Stimulated activated CD8-positive, alpha-beta memory T cell treated with anti-CD3 and anti-CD28 coated beads, Interleukin-15, amount 100 ng/mL, for 48 hours (primary cell): Measurements from ENCODE around the gene TMEM51.

Source experiments
- DNase-seq, 2 donors: peaks; one replicate each; pipeline ENCODE4 v3.0.0-alpha.2; 2020; ENCODE audit warnings: low read depth in 2 of 2

TMEM51 gene

DNA sequence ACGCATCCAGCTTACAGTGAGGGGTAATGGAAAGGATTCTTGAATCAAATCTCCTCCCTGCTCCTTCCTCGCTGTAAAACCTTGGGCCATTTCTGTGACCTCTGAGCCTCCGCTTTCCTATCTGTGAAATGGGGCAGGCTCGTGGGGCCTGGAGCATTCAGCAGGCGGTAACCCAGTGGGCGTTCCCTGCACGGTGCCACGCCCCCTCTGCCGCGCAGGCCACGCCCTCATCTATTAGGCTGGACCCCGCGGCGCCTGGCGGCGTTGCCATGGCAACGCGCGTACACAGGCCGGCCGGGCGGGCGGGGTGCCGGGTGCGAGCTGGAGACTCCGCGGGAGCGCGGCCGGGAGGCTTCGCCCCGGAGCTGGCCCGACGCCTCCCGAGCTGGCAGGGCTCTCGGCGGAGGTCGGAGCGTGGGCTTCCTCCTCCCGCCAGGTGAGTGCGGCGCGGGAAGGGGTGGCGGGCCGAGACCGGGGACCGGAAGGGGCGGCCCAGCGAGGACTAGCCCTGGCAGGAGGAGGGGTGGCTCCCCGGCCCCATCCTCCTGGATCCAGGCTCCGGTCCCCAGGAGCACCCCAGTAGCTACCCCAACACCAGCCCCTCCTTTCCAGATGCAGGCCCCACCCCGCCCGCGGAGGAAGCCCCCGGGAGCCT, 93.5 kb downstream of the TMEM51 start, which contains the start of gene FHAD1:
TSS of gene FHAD1 (plus strand) at position 264 of the 655 bp plus-strand sequence. CDS start 4,562 bp downstream, outside the sequence.
- peak; percentile 29 to 41 for DNase-seq

DNA sequence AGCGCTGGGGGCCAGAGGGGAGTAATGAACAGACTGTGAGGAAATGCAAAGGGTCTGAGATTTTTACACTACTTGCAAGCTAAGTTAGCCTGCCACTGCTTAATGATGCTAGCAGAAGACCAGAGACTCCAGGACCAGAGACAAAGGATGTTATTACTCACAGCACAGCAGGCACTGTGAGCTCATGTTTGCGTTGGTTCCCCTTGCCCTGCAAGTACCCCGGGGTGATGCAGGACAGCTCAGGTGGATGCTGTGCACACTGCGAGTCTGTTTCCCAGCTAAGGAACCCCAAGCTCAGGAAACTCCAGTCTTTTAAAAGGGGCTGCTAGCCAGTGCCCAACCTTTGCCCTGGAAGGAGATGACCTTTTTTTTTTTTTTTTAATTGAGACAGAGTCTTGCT, 94.7 kb downstream of the TMEM51 start:
- no peak for DNase-seq

DNA sequence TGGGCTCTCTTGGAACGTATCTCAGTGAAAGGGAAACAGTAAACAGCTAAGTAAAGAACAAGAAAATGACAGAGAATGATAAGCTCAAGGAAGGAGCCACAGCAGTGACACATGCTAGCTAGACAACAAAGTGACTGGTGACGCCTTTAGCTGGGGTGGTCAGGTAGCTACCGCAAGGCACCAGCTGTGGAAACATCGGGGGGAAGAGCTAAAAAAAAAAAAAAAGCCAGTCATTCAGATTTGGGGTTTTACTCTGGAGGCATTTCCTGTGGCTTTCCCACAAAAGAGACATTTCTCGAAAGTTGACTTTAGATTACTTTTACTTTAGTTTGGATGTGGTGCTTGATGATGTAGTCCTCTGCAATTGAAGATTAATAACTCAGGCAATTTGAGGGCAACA, 95.5 kb downstream of the TMEM51 start:
- peak; percentile 57 to 66 for DNase-seq

- no peak for DNase-seq
Observed at GRCh38 chr1:15251857-15252835, 98.6 kb downstream of the TMEM51 start.

GRCh38 chr1:15254559-15254958, 101.0 kb downstream of the TMEM51 start:
- no peak for DNase-seq

- no peak for DNase-seq
Observed at GRCh38 chr1:15255582-15256149, 102.1 kb downstream of the TMEM51 start.

DNA sequence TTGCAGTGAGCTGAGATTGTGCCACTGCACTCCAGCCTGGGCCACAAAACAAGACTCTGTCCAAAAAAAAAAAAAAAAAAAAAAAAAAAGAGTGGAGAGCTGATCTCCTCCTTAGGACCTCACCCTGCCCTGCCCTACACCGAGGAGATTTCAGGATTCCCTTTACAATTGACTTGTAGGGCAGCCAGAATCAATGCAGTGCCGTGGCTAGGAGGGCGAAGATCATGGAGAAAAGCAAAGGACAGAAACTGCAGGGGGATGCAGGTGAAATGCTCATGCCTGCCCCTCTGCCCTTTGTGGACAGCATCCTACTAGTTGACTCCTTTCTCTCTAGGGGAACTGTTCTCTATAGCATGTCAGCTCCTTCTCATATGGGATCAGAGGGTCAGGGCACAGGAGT, 103.0 kb downstream of the TMEM51 start:
- no peak for DNase-seq

GRCh38 chr1:15257309-15257708, 103.8 kb downstream of the TMEM51 start:
- no peak for DNase-seq

DNA sequence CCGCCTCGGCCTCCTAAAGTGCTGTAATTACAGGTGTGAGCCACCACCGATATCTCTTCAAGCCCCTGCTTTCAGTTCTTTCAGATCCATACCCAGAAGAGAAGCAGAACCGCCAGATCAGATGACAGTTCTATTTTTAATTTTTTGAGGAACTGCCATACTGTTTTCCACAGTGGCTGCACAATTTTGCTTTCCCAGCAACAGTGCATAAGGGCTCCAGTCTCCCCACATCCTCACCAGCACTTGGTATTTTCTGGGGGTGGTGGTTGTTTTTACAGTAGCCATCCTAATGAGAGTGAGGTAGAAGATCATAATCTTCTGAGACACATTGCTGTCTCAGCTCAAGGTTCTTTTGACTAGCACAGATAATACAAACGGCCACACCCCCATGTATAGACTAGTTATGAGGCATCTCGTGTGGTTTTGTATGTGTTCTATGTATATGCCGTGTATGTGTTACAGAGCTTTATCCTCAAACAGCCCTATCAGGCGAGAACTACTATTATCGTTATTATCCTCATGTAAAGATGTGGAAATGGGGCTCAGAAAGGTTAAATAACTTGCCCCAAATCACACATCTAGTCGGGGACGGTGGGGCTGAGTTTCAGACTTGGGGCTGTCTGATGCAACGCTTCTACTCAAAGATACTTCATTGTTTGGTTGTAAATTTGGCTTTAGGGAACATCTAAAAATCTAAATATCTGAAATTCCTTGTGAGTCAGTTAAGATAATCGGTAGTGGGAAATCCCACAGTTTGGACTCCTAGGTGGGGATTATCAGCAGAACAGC, 105.5 kb downstream of the TMEM51 start:
- DNase-seq, result no peak

DNA sequence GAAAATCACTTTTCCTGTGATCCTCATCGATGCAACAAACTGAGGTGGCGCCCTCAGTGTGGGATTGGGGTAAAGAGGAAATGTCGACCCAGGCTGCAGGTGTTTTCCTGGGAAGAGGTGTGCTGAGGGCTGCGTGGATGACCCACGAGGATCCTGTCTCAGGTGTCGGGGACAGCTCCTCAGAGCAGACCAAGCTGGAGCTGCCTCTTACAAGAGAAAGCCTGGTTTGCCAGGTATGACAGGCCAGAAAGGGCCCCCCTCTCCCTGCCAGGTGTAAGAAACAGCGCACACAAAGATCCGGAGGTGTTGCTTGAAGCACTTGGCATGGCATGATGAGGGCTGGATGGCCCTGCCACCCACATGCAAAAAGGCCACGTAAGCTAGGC, 106.1 kb downstream of the TMEM51 start:
- no peak for DNase-seq

DNA sequence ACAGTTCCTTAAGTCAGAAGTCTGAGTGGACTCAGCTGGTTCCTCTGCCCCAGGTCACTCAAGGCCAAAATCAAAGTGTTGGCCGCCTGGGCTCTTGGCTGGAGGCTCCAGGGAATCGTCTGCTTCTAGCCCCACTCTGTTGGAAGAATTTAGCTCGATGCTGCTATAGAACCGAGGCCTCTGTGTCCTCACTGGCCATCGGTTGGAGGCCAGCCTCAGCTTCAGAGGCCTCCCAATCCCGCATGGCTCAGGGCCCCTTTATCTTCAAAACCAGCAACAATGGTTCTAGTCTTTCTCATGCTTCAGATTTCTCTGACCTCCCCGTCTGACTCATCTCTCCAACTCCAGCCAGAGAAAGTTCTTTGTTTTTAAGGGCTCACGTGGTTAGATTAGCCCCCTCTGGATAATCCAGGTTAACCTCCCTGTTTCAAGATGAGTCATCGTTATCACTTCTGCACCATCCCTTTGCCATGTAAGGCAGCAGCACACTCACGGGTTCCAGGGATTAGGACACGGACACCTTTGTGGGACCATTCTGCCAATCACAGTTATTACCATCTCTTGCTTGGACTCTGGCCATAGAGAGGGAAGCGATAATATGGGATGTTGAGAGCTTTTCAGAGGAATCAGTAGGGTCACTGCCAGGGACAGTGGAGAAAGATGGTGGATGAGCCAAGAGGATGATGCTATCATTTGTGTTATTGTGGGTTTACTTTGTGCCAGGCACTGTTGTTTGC, 107.0 kb downstream of the TMEM51 start:
- DNase-seq, result no peak

GRCh38 chr1:15261155-15262002, 107.8 kb downstream of the TMEM51 start:
- DNase-seq, result no peak

- no peak for DNase-seq
Observed at GRCh38 chr1:15262003-15262377, 108.4 kb downstream of the TMEM51 start.

- DNase-seq, result no peak
Observed at GRCh38 chr1:15262706-15263105, 109.2 kb downstream of the TMEM51 start.

GRCh38 chr1:15264769-15265168, 111.2 kb downstream of the TMEM51 start:
- no peak for DNase-seq
